ENCODE results near the gene ACSL1.

- TF ChIP-seq REST (IDR thresholded peaks at IDR 0.05; ENCODE audit: insufficient read depth in 1 of 2, low read depth in 2 of 2, low read length in 2 of 2) (no peak), TAF1 (IDR thresholded peaks at IDR 0.05; ENCODE audit: borderline replicate concordance, insufficient read depth, low read length) (no peak)
These were observed 7.6 kb downstream of the ACSL1 start for GRCh38 chr4:184818216-184818564.
